Activated T-helper 17 cell treated with anti-CD3 and anti-CD28 coated beads, Interleukin-2, amount 50 U/mL, for 72 hours (primary cell): ENCODE data around the gene CEACAM16. TPM values are rescaled to one million over a fixed set of nuclear protein-coding genes. Genes with fewer than 3 reads are reported as not detected.
"Not testable (repeated sequence)": the region's sequence is repeated elsewhere in the genome, so short reads cannot be mapped to it uniquely, and the experiment has no call there.

Source experiments
- ATAC-seq: fragments of 150-1000 bp; cut with Tn5 transposase; replicated peaks from 2 replicates; pipeline ENCODE4 v1.10.0; 2021; ENCODE audit warnings: mild to moderate bottlenecking, moderate library complexity
- H3K27ac Mint-ChIP-seq: one replicate; pipeline ENCODE4 v1.8.0; 2022; ENCODE audit warnings: mixed read lengths
- H3K27me3 Mint-ChIP-seq: one replicate; pipeline ENCODE4 v1.8.0; 2022; ENCODE audit warnings: mixed read lengths
- H3K36me3 Mint-ChIP-seq: one replicate; pipeline ENCODE4 v1.8.0; 2022; ENCODE audit warnings: low read depth, mild to moderate bottlenecking, mixed read lengths
- H3K4me1 Mint-ChIP-seq: one replicate; pipeline ENCODE4 v1.8.0; 2022; ENCODE audit warnings: mixed read lengths
- H3K4me3 Mint-ChIP-seq: one replicate; pipeline ENCODE4 v1.8.0; 2022; ENCODE audit warnings: mild to moderate bottlenecking, mixed read lengths
- H3K9me3 Mint-ChIP-seq: one replicate; pipeline ENCODE4 v1.8.0; 2022; ENCODE audit warnings: mixed read lengths
- total RNA-seq, 2 donors: library from RNA; stranded (reverse); gene quantifications; one replicate each; pipeline ENCODE4 v1.2.3, GENCODE V29; 2022

Gene CEACAM16
- total RNA-seq, 2 donors from 2014 or later = not detected

GRCh38 chr19:44720396-44720795 is 21.4 kb downstream of the CEACAM16 start:
- H3K9me3 Mint-ChIP-seq, ATAC-seq, H3K36me3 Mint-ChIP-seq, H3K27me3 Mint-ChIP-seq, H3K4me3 Mint-ChIP-seq, H3K27ac Mint-ChIP-seq: not testable (repeated sequence)
- peaks cover 11% of the 10 kb centered on the region for H3K4me1 Mint-ChIP-seq

GRCh38 chr19:44720945-44721344 is 22.0 kb downstream of the CEACAM16 start:
- Mint-ChIP-seq H3K9me3 (no peaks in the 10 kb centered on the region), H3K4me3 (no peak overlapping the region), H3K36me3 (no peaks in the 10 kb centered on the region), H3K4me1 (peaks cover 11% of the 10 kb centered on the region), H3K27me3 (no peaks in the 10 kb centered on the region), H3K27ac (no peak overlapping the region)
- peak; percentile 45 for ATAC-seq

- H3K27ac Mint-ChIP-seq, H3K36me3 Mint-ChIP-seq, ATAC-seq, H3K9me3 Mint-ChIP-seq, H3K27me3 Mint-ChIP-seq, H3K4me3 Mint-ChIP-seq: not testable (repeated sequence)
- H3K4me1 Mint-ChIP-seq = peaks cover 11% of the 10 kb centered on the region
Observed at GRCh38 chr19:44721369-44721768, 22.4 kb downstream of the CEACAM16 start.

GRCh38 chr19:44722131-44723121 is 23.5 kb downstream of the CEACAM16 start:
- Mint-ChIP-seq H3K27ac (no peak overlapping the region), H3K27me3 (no peaks in the 10 kb centered on the region), H3K36me3 (no peaks in the 10 kb centered on the region), H3K9me3 (no peaks in the 10 kb centered on the region), H3K4me3 (peak overlapping the region; percentile 11), H3K4me1 (peaks cover 11% of the 10 kb centered on the region)
- ATAC-seq = no peak

GRCh38 chr19:44723299-44723951 is 24.5 kb downstream of the CEACAM16 start:
- no peaks in the 10 kb centered on the region for H3K36me3 Mint-ChIP-seq
- H3K9me3 Mint-ChIP-seq = no peaks in the 10 kb centered on the region
- peaks cover 17% of the 10 kb centered on the region for H3K4me1 Mint-ChIP-seq
- ATAC-seq = peak; percentile 54
- no peak overlapping the region for H3K27ac Mint-ChIP-seq
- no peaks in the 10 kb centered on the region for H3K27me3 Mint-ChIP-seq
- H3K4me3 Mint-ChIP-seq = peak overlapping the region; percentile 26

- peaks cover 17% of the 10 kb centered on the region for H3K4me1 Mint-ChIP-seq
- no peak overlapping the region for H3K27ac Mint-ChIP-seq
- ATAC-seq = peak; percentile 91
- peak overlapping the region; percentile 26 for H3K4me3 Mint-ChIP-seq
- no peaks in the 10 kb centered on the region for H3K27me3 Mint-ChIP-seq
- no peaks in the 10 kb centered on the region for H3K9me3 Mint-ChIP-seq
- H3K36me3 Mint-ChIP-seq = no peaks in the 10 kb centered on the region
Observed at GRCh38 chr19:44723952-44724319, 25.0 kb downstream of the CEACAM16 start.

- Mint-ChIP-seq H3K4me1 (peaks cover 17% of the 10 kb centered on the region), H3K27ac (no peak overlapping the region), H3K4me3 (no peak overlapping the region)
Observed at GRCh38 chr19:44725251-44725650, 26.3 kb downstream of the CEACAM16 start.

GRCh38 chr19:44725684-44726083 is 26.7 kb downstream of the CEACAM16 start:
- no peak overlapping the region for H3K4me3 Mint-ChIP-seq
- H3K36me3 Mint-ChIP-seq = no peaks in the 10 kb centered on the region
- H3K27ac Mint-ChIP-seq = no peak overlapping the region
- H3K27me3 Mint-ChIP-seq = no peaks in the 10 kb centered on the region
- peaks cover 17% of the 10 kb centered on the region for H3K4me1 Mint-ChIP-seq
- H3K9me3 Mint-ChIP-seq = no peaks in the 10 kb centered on the region
- ATAC-seq = no peak

More at GRCh38 chr19:44725251-44725650, 26.3 kb downstream of the CEACAM16 start:
- H3K27me3 Mint-ChIP-seq = no peaks in the 10 kb centered on the region
- no peaks in the 10 kb centered on the region for H3K9me3 Mint-ChIP-seq
- no peak for ATAC-seq
- no peaks in the 10 kb centered on the region for H3K36me3 Mint-ChIP-seq

GRCh38 chr19:44726465-44726864 is 27.5 kb downstream of the CEACAM16 start:
- Mint-ChIP-seq H3K4me3 (no peak overlapping the region), H3K27me3 (no peaks in the 10 kb centered on the region), H3K9me3 (no peaks in the 10 kb centered on the region), H3K27ac (no peak overlapping the region), H3K36me3 (no peaks in the 10 kb centered on the region), H3K4me1 (peaks cover 17% of the 10 kb centered on the region)
- no peak for ATAC-seq

- peaks cover 17% of the 10 kb centered on the region for H3K4me1 Mint-ChIP-seq
- H3K9me3 Mint-ChIP-seq = no peaks in the 10 kb centered on the region
- ATAC-seq = no peak
- no peak overlapping the region for H3K4me3 Mint-ChIP-seq
- peak overlapping the region; percentile 40 for H3K27ac Mint-ChIP-seq
- H3K27me3 Mint-ChIP-seq = no peaks in the 10 kb centered on the region
- H3K36me3 Mint-ChIP-seq = no peaks in the 10 kb centered on the region
Observed at GRCh38 chr19:44728178-44728577, 29.2 kb downstream of the CEACAM16 start.

GRCh38 chr19:44729516-44730033 is 30.6 kb downstream of the CEACAM16 start:
- Mint-ChIP-seq H3K4me1 (peaks cover 9% of the 10 kb centered on the region), H3K36me3 (no peaks in the 10 kb centered on the region), H3K27ac (no peak overlapping the region), H3K4me3 (no peak overlapping the region), H3K27me3 (no peaks in the 10 kb centered on the region), H3K9me3 (no peaks in the 10 kb centered on the region)
- no peak for ATAC-seq

GRCh38 chr19:44731081-44731480 is 32.1 kb downstream of the CEACAM16 start:
- H3K36me3 Mint-ChIP-seq = no peaks in the 10 kb centered on the region
- no peak overlapping the region for H3K27ac Mint-ChIP-seq
- H3K9me3 Mint-ChIP-seq = no peaks in the 10 kb centered on the region
- no peak overlapping the region for H3K4me3 Mint-ChIP-seq
- H3K27me3 Mint-ChIP-seq = no peaks in the 10 kb centered on the region
- peaks cover 6% of the 10 kb centered on the region for H3K4me1 Mint-ChIP-seq
- no peak for ATAC-seq

GRCh38 chr19:44731622-44732021 is 32.7 kb downstream of the CEACAM16 start:
- Mint-ChIP-seq H3K36me3 (no peaks in the 10 kb centered on the region), H3K27me3 (no peaks in the 10 kb centered on the region), H3K4me1 (peaks cover 6% of the 10 kb centered on the region), H3K27ac (no peak overlapping the region), H3K4me3 (no peak overlapping the region), H3K9me3 (no peaks in the 10 kb centered on the region)
- ATAC-seq = no peak

- no peak overlapping the region for H3K4me3 Mint-ChIP-seq
- H3K9me3 Mint-ChIP-seq = no peaks in the 10 kb centered on the region
- ATAC-seq = no peak
- H3K27me3 Mint-ChIP-seq = no peaks in the 10 kb centered on the region
- no peaks in the 10 kb centered on the region for H3K36me3 Mint-ChIP-seq
- peaks cover 6% of the 10 kb centered on the region for H3K4me1 Mint-ChIP-seq
- no peak overlapping the region for H3K27ac Mint-ChIP-seq
Observed at GRCh38 chr19:44732235-44733014, 33.5 kb downstream of the CEACAM16 start.
